Measurements from ENCODE around the gene KCTD17. TPM values are rescaled to one million over a fixed set of nuclear protein-coding genes. Genes with fewer than 3 reads are reported as not detected.

The KCTD17 gene
- total and polyA plus RNA-seq, 2 of the 13 experiments (the other 11 are each of a cell fraction or from before 2014, with no cell fraction given) = 5.3 to 11.7 TPM

GRCh38 chr22:37032535-37033460 is 18.7 kb upstream of the KCTD17 start (continued):
- TF ChIP-seq, protein P1, sequence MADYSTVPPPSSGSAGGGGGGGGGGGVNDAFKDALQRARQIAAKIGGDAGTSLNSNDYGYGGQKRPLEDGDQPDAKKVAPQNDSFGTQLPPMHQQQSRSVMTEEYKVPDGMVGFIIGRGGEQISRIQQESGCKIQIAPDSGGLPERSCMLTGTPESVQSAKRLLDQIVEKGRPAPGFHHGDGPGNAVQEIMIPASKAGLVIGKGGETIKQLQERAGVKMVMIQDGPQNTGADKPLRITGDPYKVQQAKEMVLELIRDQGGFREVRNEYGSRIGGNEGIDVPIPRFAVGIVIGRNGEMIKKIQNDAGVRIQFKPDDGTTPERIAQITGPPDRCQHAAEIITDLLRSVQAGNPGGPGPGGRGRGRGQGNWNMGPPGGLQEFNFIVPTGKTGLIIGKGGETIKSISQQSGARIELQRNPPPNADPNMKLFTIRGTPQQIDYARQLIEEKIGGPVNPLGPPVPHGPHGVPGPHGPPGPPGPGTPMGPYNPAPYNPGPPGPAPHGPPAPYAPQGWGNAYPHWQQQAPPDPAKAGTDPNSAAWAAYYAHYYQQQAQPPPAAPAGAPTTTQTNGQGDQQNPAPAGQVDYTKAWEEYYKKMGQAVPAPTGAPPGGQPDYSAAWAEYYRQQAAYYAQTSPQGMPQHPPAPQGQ (CRISPR knock-in tag; IDR thresholded peaks at IDR 0.05; ENCODE audit: borderline replicate concordance) = no peak
- TF ChIP-seq SALL2 (CRISPR knock-in tag; IDR thresholded peaks at IDR 0.05) (peak; percentile 43; the same call in 1 of the 2 replicates), ZNF775 (CRISPR knock-in tag; IDR thresholded peaks at IDR 0.05; ENCODE audit: borderline replicate concordance) (no peak), KLF15 (CRISPR knock-in tag; IDR thresholded peaks at IDR 0.05; ENCODE audit: borderline replicate concordance) (no peak; the same call in 1 of the 2 replicates), PHF8 (CRISPR knock-in tag; IDR thresholded peaks at IDR 0.05) (peak; percentile 62; the same call in 1 of the 2 replicates), ZZZ3 (CRISPR knock-in tag; IDR thresholded peaks at IDR 0.05; ENCODE audit: borderline replicate concordance) (no peak; the same call in 1 of the 2 replicates), ZSCAN29 (CRISPR knock-in tag; conservative IDR thresholded peaks at IDR 0.05) (no peak; the same call in 1 of the 2 replicates), ZNF160 (CRISPR knock-in tag; IDR thresholded peaks at IDR 0.05) (no peak), ATF5 (CRISPR knock-in tag; IDR thresholded peaks at IDR 0.05; ENCODE audit: low read depth) (no peak), SMAD9 (CRISPR knock-in tag; IDR thresholded peaks at IDR 0.05) (no peak), SRSF9 (IDR thresholded peaks at IDR 0.05; ENCODE audit: borderline replicate concordance, insufficient read depth, low read depth, low read length, poor library complexity, severe bottlenecking) (no peak), ZKSCAN5 (CRISPR knock-in tag; IDR thresholded peaks at IDR 0.05) (no peak), SIX1 (CRISPR knock-in tag; IDR thresholded peaks at IDR 0.05; ENCODE audit: borderline replicate concordance) (peak; percentile 70; the same call in 1 of the 2 replicates), MAX (IDR thresholded peaks at IDR 0.05) (peak; percentile 77), KAT2B (IDR thresholded peaks at IDR 0.05; ENCODE audit: borderline replicate concordance, low read depth, low read length) (no peak), ZFP36L1 (CRISPR knock-in tag; IDR thresholded peaks at IDR 0.05) (peak; percentile 96), FOXC1 (CRISPR knock-in tag; IDR thresholded peaks at IDR 0.05; ENCODE audit: borderline replicate concordance) (peak; percentile 92), GLMP (CRISPR knock-in tag; IDR thresholded peaks at IDR 0.05; ENCODE audit: borderline replicate concordance) (0 out of 2 replicates have a peak, but pooled peaks have one; percentile 26), YEATS4 (CRISPR knock-in tag; IDR thresholded peaks at IDR 0.05; ENCODE audit: borderline replicate concordance) (peak; percentile 61)
- TF ChIP-seq, protein P2, sequence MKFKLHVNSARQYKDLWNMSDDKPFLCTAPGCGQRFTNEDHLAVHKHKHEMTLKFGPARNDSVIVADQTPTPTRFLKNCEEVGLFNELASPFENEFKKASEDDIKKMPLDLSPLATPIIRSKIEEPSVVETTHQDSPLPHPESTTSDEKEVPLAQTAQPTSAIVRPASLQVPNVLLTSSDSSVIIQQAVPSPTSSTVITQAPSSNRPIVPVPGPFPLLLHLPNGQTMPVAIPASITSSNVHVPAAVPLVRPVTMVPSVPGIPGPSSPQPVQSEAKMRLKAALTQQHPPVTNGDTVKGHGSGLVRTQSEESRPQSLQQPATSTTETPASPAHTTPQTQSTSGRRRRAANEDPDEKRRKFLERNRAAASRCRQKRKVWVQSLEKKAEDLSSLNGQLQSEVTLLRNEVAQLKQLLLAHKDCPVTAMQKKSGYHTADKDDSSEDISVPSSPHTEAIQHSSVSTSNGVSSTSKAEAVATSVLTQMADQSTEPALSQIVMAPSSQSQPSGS (CRISPR knock-in tag; IDR thresholded peaks at IDR 0.05) = peak; percentile 98
- TF ChIP-seq, protein P3, sequence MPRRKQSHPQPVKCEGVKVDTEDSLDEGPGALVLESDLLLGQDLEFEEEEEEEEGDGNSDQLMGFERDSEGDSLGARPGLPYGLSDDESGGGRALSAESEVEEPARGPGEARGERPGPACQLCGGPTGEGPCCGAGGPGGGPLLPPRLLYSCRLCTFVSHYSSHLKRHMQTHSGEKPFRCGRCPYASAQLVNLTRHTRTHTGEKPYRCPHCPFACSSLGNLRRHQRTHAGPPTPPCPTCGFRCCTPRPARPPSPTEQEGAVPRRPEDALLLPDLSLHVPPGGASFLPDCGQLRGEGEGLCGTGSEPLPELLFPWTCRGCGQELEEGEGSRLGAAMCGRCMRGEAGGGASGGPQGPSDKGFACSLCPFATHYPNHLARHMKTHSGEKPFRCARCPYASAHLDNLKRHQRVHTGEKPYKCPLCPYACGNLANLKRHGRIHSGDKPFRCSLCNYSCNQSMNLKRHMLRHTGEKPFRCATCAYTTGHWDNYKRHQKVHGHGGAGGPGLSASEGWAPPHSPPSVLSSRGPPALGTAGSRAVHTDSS (CRISPR knock-in tag; conservative IDR thresholded peaks at IDR 0.05) = no peak
